GM13977 (cell line): Measurements from ENCODE around the gene SYNPO2L.
"Not testable (repeated sequence)": the region's sequence is repeated elsewhere in the genome, so short reads cannot be mapped to it uniquely, and the experiment has no call there.

Source experiments
- DNase-seq: peaks from one replicate; pipeline ENCODE4 v3.0.0; 2012; ENCODE audit warnings: low spot score
- in situ Hi-C: fragments of 300-500 bp; cut with MboI; formaldehyde crosslinking; loops from one replicate; pipeline ENCODE4 v1.12.0; 2022; ENCODE audit warnings: low sequenced_read_pairs, low pct_unique_long_range_greater_than_20kb, mixed read lengths, inconsistent platforms; ENCODE audit not compliant: unreplicated experiment
- TF ChIP-seq, protein P1 (sequence below): IDR thresholded peaks from 2 replicates; pipeline ENCODE4 v1.5.1; 2012; ENCODE audit warnings: mild to moderate bottlenecking, control low read depth; ENCODE audit not compliant: insufficient read depth; ENCODE audit errors: extremely low read depth, missing control alignments

Gene SYNPO2L

GRCh38 chr10:73655990-73656298 is at the start of gene SYNPO2L:
Gene SYNPO2L, minus strand, starts transcription at chr10:73656029. Its CDS starts 107 bp downstream, at chr10:73655922.
- DNase-seq: no peak
- TF ChIP-seq, protein P1, sequence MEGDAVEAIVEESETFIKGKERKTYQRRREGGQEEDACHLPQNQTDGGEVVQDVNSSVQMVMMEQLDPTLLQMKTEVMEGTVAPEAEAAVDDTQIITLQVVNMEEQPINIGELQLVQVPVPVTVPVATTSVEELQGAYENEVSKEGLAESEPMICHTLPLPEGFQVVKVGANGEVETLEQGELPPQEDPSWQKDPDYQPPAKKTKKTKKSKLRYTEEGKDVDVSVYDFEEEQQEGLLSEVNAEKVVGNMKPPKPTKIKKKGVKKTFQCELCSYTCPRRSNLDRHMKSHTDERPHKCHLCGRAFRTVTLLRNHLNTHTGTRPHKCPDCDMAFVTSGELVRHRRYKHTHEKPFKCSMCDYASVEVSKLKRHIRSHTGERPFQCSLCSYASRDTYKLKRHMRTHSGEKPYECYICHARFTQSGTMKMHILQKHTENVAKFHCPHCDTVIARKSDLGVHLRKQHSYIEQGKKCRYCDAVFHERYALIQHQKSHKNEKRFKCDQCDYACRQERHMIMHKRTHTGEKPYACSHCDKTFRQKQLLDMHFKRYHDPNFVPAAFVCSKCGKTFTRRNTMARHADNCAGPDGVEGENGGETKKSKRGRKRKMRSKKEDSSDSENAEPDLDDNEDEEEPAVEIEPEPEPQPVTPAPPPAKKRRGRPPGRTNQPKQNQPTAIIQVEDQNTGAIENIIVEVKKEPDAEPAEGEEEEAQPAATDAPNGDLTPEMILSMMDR: no peak
- in situ Hi-C loops: no loop called here

- in situ Hi-C loops: not testable (repeated sequence)
Measured at GRCh38 chr10:73703924-73704323, 48.1 kb upstream of the SYNPO2L start.

GRCh38 chr10:73698819-73699218 is 43.0 kb upstream of the SYNPO2L start:
- DNase-seq, in situ Hi-C loops: not testable (repeated sequence)

More at GRCh38 chr10:73703924-73704323, 48.1 kb upstream of the SYNPO2L start:
- DNase-seq: not testable (repeated sequence)

DNA sequence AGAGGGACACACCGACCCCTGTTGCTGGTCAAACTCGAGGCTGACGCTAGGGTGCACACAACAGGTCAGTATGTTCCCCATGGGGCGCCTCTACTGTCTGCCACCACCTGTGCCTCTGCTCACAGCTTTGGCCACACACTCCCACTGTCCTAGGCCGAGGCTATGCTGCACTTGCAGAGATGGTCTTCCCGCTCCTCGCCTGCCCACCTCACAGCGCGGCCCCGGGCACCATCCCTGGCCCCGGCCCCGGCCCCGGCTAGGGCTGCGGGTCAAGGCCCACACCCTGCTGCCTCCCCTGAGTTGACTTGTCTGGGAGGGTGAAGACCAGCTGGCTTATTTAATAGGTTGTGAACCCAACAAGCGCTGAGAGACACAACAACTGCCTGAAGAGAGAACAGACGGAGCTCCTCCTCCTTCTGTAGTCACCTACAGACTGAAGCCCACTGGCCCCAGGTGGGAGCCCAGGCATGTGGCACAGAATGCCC is 41.9 kb upstream of the SYNPO2L start, which contains the start of gene AGAP5:
AGAP5 (minus strand) TSS at position 435 of the 485 bp plus-strand sequence; CDS start at position 81, 354 bp downstream.
- DNase-seq, in situ Hi-C loops: not testable (repeated sequence)

GRCh38 chr10:73695302-73695701 is 39.5 kb upstream of the SYNPO2L start:
- DNase-seq, in situ Hi-C loops: not testable (repeated sequence)

- in situ Hi-C loops, DNase-seq: not testable (repeated sequence)
Measured at GRCh38 chr10:73690755-73691154, 34.9 kb upstream of the SYNPO2L start.

- DNase-seq, in situ Hi-C loops: not testable (repeated sequence)
Measured at GRCh38 chr10:73689596-73689995, 33.8 kb upstream of the SYNPO2L start.

GRCh38 chr10:73687641-73688040 is 31.8 kb upstream of the SYNPO2L start:
- in situ Hi-C loops, DNase-seq: not testable (repeated sequence)

- DNase-seq, in situ Hi-C loops: not testable (repeated sequence)
Measured at GRCh38 chr10:73674546-73674945, 18.7 kb upstream of the SYNPO2L start.

DNA sequence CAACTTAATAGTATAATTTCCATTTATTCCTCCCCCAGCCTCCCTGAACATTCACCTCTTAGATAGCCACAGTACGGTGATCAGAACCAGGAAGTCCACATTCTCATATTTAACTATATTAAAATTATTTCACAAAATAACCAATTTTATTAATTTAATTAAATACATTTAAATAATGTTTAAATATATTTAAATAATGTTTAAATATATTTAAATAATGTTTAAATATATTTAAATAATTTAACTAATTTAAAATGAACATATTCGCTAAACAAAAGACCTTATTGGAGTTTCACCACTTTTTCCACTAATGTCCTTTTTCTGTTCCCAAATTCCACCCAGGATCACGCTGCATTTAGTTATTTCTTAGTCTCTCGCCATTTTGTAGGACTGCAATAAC is 12.5 kb upstream of the SYNPO2L start:
- DNase-seq, in situ Hi-C loops: not testable (repeated sequence)

DNA sequence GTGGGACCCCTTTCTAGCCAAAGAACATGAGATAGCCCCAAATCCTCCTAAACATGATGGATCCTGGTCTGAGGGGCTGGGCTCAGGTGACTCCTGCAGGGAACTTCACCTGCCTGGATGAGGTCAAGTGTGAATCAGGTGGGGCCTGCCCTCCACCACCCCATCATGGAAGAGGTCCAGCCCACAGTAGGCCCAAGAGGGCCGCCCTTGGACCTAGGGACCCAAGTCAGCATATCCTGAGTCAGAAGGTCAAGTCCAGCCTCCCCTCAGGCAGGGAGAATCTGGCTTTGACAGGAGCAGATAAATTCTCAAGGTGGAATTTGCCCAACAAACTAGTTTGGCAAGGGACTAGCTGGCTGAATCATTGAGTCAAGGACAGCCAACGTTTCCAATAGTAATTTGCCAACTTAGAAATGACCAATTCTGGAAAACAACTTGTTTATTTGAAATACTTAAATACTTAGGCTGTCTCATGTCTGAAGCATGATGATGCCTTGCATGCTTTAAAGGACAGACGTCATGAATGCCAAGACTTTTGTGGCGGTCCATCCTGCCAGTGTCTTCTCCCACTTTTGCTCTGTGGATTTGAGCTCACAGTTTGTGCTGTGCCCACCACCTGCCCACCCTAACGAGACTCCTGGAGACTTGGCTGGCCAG is 10.5 kb upstream of the SYNPO2L start:
- DNase-seq, in situ Hi-C loops: not testable (repeated sequence)

- in situ Hi-C loops: not testable (repeated sequence)
Measured at GRCh38 chr10:73665581-73665980, 9.8 kb upstream of the SYNPO2L start.

DNA sequence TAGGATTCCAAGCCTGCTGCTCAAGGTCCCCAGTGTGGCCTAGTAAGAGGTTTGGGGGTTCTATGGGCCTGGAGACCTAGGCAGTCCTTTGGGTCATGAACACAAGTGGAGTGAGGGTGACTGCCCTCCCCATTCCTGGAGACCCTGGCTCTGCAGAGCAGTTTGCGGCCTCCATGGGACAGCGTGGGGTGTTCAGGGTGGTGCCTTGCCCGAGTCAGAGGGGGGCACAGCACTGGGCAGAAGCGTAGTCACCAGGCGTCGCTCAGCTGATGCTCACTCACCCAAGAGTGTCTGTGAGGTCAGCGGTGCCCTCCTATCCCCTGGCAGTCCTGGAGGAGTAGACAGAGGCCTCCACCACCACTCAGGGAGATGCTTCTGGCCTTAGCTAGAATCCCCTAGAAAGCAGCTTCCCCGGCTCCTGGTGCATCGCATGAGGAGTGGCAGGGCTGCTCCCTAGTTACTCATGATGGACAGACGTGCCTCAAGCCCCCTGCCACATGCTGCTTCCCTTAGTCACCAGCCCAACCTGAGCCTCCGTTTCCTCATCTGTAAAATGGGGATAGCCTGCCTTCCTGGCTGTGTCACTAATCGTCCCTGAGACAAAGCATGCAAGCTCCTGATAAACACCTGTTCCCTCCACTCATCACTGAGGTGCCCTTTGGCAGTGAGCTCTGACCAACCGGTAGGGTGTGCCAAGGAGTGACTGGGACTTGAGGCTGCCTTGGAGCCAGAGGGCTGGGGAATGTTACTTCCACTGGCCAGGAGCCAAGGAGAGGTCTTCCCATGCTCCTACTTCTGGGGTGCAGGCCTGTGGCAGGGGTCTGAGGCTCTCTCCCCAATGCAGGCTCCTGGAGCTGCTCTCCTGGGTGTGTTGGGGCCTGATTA is 8.6 kb upstream of the SYNPO2L start:
- DNase-seq, in situ Hi-C loops: not testable (repeated sequence)

More at GRCh38 chr10:73665581-73665980, 9.8 kb upstream of the SYNPO2L start:
- not testable (repeated sequence) for DNase-seq

DNA sequence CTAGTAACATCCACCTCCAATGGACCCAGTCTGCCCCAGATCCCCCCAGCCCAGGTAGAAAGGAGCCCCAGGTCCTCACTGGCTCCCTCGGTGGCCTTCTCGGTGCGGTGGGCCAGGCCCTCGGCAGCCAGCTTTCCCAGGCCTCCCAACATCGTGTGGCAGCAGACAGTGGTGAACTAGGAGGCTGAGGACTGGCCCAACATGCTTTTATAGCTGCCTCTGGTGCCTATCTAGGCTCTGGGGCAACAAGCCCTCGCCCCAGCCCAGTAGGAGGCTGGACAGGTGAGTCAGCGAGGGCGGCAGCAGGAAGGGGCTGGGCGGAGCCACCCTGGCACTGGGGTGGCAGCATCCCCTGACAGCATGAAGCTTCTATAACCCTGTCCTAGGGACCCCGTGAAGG is 7.8 kb upstream of the SYNPO2L start:
- in situ Hi-C loops, DNase-seq: not testable (repeated sequence)

- in situ Hi-C loops, DNase-seq: not testable (repeated sequence)
Measured at GRCh38 chr10:73662705-73663104, 6.9 kb upstream of the SYNPO2L start.
